HG03066 (cell line): ENCODE results near the gene SPHK2.
A peak's percentile ranks its signal among the peaks of the same experiment; 100 is the strongest.
"Not testable (repeated sequence)": the region's sequence is repeated elsewhere in the genome, so short reads cannot be mapped to it uniquely, and the experiment has no call there.

Experiments
- ATAC-seq: cut with Tn5 transposase; IDR thresholded peaks from one replicate; pipeline ENCODE4 v1.9.1; 2021; ENCODE audit warnings: low read depth; ENCODE audit not compliant: unreplicated experiment

The SPHK2 gene, protein sequence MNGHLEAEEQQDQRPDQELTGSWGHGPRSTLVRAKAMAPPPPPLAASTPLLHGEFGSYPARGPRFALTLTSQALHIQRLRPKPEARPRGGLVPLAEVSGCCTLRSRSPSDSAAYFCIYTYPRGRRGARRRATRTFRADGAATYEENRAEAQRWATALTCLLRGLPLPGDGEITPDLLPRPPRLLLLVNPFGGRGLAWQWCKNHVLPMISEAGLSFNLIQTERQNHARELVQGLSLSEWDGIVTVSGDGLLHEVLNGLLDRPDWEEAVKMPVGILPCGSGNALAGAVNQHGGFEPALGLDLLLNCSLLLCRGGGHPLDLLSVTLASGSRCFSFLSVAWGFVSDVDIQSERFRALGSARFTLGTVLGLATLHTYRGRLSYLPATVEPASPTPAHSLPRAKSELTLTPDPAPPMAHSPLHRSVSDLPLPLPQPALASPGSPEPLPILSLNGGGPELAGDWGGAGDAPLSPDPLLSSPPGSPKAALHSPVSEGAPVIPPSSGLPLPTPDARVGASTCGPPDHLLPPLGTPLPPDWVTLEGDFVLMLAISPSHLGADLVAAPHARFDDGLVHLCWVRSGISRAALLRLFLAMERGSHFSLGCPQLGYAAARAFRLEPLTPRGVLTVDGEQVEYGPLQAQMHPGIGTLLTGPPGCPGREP

GRCh38 chr19:48618916-48619691 is at the start of gene SPHK2, which contains the start of gene RPL18:
TSS of gene SPHK2 (plus strand) at chr19:48619506. CDS start at chr19:48620515, 1,009 bp downstream.
TSS of gene RPL18 (minus strand) at chr19:48619178. CDS start at chr19:48619143, 35 bp downstream.
- ATAC-seq = peak; percentile 86

DNA sequence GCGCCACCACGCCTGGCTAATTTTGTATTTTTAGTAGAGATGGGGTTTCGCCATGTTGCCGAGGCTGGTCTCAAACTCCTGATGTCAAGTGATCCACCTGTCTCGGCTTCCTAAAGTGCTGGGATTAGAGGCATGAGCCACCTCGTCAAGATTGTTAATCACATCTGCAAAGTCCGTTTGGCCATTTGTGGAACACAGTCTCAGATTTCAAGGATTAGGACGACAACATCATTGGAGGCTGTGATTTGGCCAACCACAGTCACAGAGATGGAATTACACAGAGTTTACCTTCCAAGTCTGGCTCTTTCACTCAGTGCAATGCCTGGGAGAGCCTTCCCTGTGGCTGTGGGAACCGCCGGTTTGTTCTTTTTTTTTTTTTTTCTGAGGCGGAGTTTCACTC is 49.5 kb upstream of the SPHK2 start:
- no peak for ATAC-seq

- ATAC-seq = no peak
These were observed 47.7 kb upstream of the SPHK2 start for GRCh38 chr19:48571378-48572162.

DNA sequence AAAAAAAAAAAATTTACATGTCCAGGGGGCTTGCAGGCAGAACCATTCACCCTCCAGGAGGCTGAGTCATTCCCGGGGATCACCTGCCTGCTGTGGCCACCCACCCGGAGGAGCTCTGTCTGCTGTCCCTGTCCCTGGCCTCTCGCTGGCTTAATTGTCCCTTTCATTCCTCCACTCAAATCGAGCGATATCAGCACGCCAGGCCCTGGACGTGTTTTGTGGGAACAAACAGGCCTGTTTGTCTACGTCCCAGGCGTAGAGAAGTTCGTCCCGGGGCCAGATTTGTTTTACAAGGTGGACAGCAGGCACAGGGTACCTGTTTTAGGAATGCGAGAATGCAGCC is 46.2 kb upstream of the SPHK2 start:
- ATAC-seq = no peak

- no peak for ATAC-seq
These were observed 43.2 kb upstream of the SPHK2 start for GRCh38 chr19:48575931-48576622.

DNA sequence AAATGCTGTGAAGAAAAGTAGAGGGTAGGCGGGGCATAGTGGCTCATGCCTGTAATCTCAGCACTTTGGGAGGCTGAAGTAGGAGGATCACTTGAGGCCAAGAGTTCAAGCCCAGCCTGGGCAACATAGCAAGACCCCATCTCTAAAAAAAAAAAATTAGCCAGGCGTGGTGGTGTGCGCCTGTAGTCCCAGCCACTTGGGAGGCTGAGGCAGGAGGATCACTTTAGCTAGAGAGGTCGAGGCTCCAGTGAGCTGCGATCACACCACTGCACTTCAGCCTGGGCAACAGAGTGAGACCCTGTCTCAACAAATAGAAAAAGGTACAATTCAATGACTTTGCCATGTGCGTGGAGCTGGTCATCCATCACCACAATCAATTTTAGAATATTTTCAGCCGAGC is 41.4 kb upstream of the SPHK2 start:
- not testable (repeated sequence) for ATAC-seq

DNA sequence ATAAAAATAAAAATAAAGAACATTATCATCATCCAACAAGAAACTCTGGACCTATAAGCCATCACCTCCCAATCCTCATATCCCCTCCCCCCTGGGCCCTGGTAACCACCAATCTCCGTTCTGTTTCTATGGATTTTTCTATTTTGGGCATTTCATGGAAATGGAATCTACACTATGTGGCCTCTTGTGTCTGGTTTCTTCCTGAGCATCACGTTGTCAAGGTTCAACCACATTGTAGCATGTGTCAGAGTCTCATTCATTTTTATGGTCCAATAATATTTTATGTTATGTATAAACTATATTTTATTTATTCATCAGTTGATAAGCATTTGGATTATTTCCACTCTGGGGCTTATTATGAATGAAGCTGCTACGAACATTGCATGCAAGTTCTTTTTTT is 40.4 kb upstream of the SPHK2 start:
- no peak for ATAC-seq

GRCh38 chr19:48582168-48582567 is 37.1 kb upstream of the SPHK2 start:
- ATAC-seq = no peak

DNA sequence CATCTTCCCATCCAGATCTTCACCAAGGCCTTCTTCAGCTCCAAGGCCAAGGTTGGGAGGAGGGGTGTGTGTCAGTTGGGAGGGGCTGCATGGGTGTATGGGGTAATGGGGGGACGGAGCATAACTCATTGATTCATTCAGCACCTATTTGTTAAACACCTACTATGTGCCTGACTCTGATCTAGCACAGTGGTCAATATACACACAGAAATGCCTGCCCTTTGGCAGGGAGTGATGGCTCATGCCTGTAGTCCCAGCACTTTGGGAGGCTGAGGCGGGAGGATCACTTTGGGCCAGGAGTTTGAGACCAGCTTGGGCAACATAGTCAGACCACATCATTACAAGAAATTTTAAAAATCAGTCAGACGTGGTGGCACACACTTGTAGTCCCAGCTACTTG is 31.9 kb upstream of the SPHK2 start:
- no peak for ATAC-seq

- no peak for ATAC-seq
These were observed 30.5 kb upstream of the SPHK2 start for GRCh38 chr19:48588670-48589401.

- ATAC-seq = no peak
These were observed 28.3 kb upstream of the SPHK2 start for GRCh38 chr19:48591021-48591420.

- no peak for ATAC-seq
These were observed 24.1 kb upstream of the SPHK2 start for GRCh38 chr19:48595171-48595570.

DNA sequence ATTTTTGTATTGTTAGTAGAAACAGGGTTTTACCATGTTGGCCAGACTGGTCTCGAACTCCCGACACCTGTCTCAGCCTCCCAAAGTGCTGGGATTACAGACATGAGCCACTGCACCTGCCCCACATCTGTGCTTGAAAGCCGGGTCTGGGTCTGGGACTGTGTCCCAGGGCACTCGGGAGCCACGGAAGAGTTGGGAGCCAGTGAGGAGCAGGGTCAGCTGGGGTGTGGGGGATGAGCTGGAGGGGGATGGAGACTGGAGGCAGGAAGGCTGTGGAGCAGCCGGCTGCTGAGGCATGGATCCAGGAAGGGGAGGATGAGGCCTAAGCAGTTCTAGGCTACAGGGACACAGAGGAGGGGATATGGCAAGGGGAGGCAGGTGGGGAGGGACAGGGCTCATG is 23.5 kb upstream of the SPHK2 start:
- ATAC-seq = no peak

GRCh38 chr19:48596237-48596636 is 23.1 kb upstream of the SPHK2 start:
- no peak for ATAC-seq

- ATAC-seq = no peak
These were observed 22.4 kb upstream of the SPHK2 start for GRCh38 chr19:48596679-48597465.

DNA sequence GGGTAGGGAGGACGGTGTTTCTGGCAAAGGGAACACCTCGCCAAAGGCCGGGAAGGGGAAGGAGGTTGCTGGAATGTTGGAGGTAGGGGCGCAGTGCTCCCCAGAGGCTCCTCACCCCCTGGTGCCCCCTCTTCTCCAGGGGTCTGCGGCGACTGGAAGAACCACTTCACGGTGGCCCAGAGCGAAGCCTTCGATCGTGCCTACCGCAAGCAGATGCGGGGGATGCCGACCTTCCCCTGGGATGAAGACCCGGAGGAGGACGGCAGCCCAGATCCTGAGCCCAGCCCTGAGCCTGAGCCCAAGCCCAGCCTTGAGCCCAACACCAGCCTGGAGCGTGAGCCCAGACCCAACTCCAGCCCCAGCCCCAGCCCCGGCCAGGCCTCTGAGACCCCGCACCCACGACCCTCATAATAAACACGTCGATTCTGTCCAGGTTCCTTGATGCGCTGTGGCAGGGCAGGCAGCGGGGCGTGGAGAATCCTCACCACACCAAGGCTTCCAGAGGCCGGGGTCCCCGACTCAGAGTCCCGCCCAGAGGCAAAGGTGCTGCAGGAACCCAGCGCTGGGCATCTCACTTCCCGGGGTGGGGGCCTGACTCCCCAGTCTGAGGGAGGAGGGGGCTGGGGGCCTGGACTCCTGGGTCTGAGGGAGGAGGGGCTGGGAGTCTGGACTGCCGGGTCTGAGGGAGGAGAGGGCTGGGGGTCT is 20.2 kb upstream of the SPHK2 start:
- no peak for ATAC-seq

- no peak for ATAC-seq
These were observed 18.5 kb upstream of the SPHK2 start for GRCh38 chr19:48600679-48601417.
